Uterus (tissue), 2 donors: ENCODE measurements around the gene DVL1.

Source experiments
- CTCF ChIP-seq, 4 experiments: fragments of 200-600 bp in 2 of 4; fragments of 450-650 bp in 2 of 4; sonication (generic) in 2 of 4; IDR thresholded peaks; one replicate each; pipeline ENCODE4 v1.5.1; 2016 to 2019; ENCODE audit warnings: antibody characterized with exemption in 4 of 4, mild to moderate bottlenecking in 2 of 4, moderate library complexity in 1 of 4
- POLR2A ChIP-seq, 2 donors: fragments of 450-650 bp; IDR thresholded peaks; one replicate each; pipeline ENCODE4 v1.6.1; 2016; ENCODE audit warnings: antibody characterized with exemption in 2 of 2, mild to moderate bottlenecking in 1 of 2, moderate library complexity in 1 of 2

GRCh38 chr1:1326075-1326605 lies 23.1 kb downstream of the DVL1 start:
- TF ChIP-seq CTCF (IDR thresholded peaks at IDR 0.05) = no peak
- TF ChIP-seq POLR2A (IDR thresholded peaks at IDR 0.05) = no peak
